ENCODE results near the gene SLC51A.
"Not testable (repeated sequence)": the region's sequence is repeated elsewhere in the genome, so short reads cannot be mapped to it uniquely, and the experiment has no call there.

The SLC51A gene

GRCh38 chr3:196207833-196208607 lies 8.3 kb upstream of the SLC51A start:
- in situ Hi-C loops (cut with MboI; ENCODE audit: low pct_unique_long_range_greater_than_20kb, low sequenced_read_pairs, unreplicated experiment), result no loop called here
- TF ChIP-seq CTCF (IDR thresholded peaks at IDR 0.05; ENCODE audit: extremely low read depth, insufficient read depth, missing control alignments), result no peak
- DNase-seq (ENCODE audit: low spot score), result peak; percentile 88

- TF ChIP-seq CTCF (IDR thresholded peaks at IDR 0.05; ENCODE audit: extremely low read depth, insufficient read depth, missing control alignments), result no peak
- DNase-seq (ENCODE audit: low spot score), result no peak
- in situ Hi-C loops (cut with MboI; ENCODE audit: low pct_unique_long_range_greater_than_20kb, low sequenced_read_pairs, unreplicated experiment), result no loop called here
These were observed 7.2 kb upstream of the SLC51A start for GRCh38 chr3:196208942-196209695.

DNA sequence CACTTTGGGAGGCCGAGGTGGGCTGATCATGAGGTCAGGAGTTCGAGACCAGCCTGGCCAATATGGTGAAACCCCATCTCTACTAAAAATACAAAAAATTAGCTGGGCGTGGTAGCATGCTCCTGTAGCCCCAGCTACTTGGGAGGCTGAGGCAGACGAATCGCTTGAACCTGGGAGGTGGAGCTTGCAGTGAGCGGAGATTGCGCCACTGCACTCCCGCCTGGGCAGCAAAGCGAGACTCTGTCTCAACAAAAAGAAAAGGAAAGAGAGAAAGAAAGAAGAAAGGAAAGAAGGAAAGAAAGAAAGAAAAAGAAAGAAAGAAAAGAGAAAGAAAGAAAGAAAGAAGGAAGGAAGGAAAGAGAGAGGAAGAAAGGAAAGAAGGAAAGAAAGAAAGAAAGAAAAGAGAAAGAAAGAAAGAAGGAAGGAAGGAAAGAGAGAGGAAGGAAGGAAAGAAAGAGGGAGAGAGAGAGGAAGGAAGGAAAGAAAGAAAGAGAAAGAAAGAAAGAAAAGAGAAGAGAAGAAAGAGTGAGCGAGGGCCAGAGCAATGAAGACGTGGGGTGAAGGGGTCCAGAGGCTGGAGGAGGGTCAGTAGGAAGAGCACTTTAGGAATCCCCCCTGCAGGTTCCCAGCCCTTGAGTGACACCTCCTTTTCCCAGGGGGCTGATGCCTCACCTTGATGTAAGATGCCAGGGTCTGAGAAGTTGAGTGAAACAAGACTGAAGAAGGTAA lies 6.2 kb upstream of the SLC51A start:
- in situ Hi-C loops (cut with MboI; ENCODE audit: low pct_unique_long_range_greater_than_20kb, low sequenced_read_pairs, unreplicated experiment); DNase-seq (ENCODE audit: low spot score): not testable (repeated sequence)

DNA sequence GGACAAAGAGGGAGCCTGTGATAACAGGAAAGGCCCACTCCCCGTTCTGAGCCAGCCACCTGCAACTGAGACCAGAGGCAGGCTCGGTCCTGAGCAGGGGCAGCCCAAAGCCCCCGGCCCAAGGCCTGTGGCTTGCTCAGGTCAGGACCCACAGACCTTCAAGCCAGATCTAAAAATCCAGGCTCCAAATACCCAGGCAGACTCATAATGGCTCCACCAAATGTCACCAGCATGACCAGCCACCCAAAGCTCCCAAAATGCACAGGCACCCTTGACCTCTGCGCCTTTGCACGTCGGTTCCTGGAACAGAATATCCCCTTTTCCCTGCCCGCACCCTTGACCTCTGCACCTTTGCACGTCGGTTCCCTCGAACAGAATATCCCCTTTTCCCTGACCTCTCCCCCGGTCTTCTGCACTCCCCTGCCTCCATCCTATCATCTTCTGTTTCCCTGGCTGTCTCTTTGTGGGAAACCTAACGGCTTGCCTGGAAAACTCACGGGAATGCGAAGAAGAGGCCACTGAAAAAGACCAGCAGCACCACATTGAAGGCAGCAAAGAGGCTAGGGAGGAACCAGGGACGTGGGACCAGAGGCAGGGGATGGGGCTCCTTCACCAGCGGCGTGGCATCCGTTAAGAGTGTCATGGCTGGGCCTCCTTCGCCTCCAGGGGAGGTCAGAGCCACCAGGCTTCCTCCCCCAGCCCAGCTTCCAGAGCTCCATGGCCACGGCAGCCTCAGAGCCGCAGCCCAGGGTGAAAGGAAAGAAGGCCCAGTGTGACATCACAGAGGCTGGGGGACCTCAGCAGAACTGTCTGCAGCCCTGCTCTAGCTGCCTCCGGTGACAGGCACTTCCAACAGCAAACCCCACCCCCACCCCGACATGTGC lies 5.4 kb upstream of the SLC51A start, which contains the start of gene ZDHHC19:
Gene ZDHHC19, minus strand, starts transcription at position 728 of the 884 bp plus-strand sequence. Its CDS starts 85 bp downstream, at position 643.
- DNase-seq (ENCODE audit: low spot score), result no peak
- in situ Hi-C loops (cut with MboI; ENCODE audit: low pct_unique_long_range_greater_than_20kb, low sequenced_read_pairs, unreplicated experiment), result no loop called here
- no peak for TF ChIP-seq CTCF (IDR thresholded peaks at IDR 0.05; ENCODE audit: extremely low read depth, insufficient read depth, missing control alignments)

DNA sequence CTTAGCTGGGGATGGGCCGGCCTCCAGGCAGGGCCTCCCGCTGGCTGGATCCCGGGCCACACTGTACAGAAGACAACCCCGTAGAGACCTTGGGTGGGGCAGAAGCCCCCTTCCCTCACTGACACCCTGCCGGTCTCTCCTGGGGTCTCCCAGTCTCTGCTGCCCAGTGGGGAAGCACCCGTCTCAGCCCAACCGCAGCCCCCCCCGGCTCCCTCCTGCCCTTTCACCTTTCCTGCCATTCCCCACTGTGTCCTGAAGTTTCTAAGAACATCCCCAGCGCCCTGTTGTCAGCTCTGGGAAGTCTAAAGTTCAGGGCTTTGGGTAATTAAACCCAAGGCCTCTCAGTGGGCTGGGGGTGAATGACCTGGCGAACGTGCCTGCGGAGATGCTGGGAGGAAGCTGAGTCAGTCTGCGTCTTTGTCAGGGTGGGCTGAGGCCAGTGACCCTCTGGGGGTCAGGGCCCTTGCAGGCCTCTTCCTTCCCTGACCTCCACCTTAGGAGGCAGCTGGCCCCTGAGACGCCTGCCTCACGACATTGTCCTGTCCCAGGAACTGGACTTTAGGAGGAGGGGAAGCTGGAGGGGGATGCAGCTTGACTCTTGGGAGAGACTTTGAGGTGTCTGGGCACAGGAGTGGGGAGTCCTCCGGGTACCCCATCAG lies 1.4 kb upstream of the SLC51A start:
- no peak for TF ChIP-seq CTCF (IDR thresholded peaks at IDR 0.05; ENCODE audit: extremely low read depth, insufficient read depth, missing control alignments)
- DNase-seq (ENCODE audit: low spot score), result no peak
- in situ Hi-C loops (cut with MboI; ENCODE audit: low pct_unique_long_range_greater_than_20kb, low sequenced_read_pairs, unreplicated experiment), result no loop called here

DNA sequence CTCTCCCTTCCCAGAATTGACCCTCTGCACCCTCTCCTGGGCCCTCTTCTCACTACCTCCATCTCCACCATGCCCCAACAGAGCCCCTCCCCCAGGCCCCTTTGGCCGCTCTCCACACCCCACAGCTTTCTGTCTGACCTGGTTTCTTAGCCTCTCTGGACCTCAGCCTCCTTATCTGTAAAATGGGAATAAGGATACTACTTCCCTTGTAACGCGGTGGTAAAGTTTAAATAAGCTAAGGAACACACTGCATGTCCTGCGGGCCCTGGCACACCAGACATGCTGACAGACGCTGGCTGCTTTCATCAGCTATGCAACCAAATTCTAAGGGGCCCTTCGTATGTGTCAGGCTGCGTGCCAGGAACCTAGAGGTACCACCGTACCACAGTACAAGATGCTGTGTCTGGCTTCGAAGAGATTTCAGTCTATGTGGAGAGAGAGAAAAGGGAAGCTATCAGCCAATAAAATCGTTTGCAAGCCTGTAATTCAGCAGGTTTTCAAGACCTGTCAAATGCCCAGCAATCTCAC lies 777 bp upstream of the SLC51A start:
- no peak for TF ChIP-seq CTCF (IDR thresholded peaks at IDR 0.05; ENCODE audit: extremely low read depth, insufficient read depth, missing control alignments)
- no peak for DNase-seq (ENCODE audit: low spot score)
- in situ Hi-C loops (cut with MboI; ENCODE audit: low pct_unique_long_range_greater_than_20kb, low sequenced_read_pairs, unreplicated experiment), result no loop called here

Measured in GM13977 (cell line).